HG03439 (cell line): ENCODE measurements around the gene SLC8B1.

Source experiments
- ATAC-seq: cut with Tn5 transposase; IDR thresholded peaks from one replicate; pipeline ENCODE4 v1.9.1; 2021; ENCODE audit warnings: mild to moderate bottlenecking, moderate library complexity; ENCODE audit not compliant: unreplicated experiment

Gene SLC8B1

DNA sequence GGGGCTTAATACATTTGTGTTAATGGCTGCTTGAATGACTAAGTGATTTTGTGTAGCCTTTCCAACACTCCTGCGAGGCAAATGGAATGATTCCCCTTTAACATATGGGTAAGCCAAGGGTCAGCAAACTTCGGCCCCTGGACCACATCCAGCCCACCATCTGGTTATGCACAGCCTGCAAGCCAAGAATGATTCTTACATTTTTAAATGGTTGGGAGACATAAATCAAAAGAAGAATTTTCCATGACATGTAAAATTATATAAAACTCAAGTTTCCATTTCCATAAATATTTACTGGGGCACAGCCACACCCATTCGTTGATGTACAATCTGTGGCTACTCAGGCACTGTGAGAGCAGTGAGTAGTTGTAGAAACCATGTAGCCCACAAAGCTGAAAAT is 9.0 kb downstream of the SLC8B1 start:
- ATAC-seq: no peak

DNA sequence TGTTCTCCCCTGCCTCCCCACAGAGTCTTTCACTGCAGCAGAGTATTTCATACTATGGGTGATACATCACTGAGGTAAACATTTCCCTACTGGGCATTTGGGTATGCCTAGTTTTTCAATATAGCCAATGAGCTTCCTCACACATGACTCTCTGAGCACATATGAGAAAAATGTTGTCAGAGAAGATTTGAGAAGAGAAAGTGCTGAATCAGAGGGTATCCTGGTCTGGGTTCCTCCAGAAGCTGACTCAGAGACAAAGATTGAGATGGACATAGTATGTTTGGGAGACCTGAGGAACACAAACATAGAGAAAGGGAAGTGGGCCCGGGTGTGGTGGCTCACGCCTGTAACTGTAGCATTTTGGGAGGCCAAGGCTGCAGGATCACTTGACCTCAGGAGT is 12.6 kb downstream of the SLC8B1 start:
- ATAC-seq: no peak

DNA sequence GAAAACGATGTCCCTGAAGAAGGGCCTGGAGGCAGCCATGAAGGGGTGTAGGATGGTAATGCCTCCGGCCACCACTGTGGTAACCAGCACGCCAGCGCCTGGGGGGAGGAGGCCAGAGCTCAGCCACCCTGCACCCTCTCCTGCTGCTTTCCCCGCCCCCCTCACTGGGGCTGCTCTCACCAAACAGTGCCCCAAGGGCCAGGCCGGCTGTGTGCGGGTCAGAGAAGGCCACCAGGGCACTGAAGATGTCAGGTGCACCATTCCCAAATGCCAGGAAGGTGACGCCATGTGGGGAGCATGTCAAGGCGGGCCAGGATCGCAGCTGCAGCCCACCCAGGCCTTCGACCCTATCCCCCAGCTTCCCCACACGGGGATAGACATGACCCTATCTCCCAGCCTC is 14.5 kb downstream of the SLC8B1 start:
- no peak for ATAC-seq

DNA sequence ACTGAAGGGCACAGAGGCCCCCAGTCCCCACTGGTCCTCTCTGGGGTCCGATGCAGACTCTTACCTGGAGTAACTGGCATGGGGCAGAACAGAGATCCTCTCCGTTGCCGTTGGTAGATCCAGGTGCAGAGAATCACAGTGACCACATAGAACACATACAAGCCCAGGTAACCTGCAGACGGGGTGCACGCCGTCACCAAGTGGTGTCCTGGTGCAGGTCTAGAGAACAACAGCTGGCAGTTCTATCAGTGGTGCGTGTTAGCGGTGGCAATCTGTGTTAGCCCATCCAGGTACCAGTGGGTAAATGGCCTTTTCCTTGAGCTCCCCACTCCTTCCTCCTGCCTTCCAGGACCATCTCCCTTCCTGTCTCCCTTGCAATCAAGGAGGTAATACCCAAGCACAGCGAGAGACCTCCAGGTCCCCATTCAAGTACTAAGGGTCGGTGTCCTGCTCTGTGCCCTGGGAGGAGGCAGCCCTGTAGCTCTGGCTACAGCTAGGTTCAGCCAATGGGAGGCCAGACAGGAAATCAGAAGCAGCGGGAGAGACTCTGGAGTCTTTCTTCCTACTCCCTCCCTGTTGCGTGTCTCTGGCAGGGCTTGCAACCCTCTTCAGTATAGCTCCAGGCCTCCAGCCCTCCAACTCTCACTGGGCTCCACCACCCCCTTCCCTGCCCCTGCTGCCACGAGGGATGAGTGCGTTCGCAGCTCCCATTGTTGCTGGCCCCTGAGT is 15.8 kb downstream of the SLC8B1 start:
- no peak for ATAC-seq

DNA sequence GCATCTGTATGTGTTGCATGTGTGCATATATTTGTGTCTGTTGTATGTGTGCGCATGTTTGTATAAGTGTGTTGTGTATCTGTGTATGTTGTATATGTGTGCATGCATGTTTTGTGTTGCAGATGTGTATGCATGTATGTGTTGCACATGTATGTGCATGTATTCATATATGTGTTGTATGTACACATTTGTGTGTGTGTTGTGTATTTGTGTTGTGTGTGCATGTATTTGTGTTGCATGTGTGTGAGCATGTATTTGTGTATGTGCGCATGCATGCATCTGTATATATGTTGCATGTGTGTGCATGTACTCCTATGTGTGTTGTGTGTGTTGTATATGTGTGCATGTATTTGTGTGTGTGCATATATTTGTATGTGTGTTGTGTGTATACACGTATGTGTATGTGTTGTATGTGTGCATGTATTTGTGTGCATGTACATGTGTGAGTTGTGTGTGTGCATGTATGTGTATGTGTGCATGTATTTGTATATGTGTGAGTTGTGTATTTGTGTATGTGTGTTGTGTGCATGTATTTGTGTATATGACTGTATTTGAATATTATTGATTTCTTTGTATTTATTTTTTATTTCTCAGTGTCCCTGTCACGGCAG is 16.8 kb downstream of the SLC8B1 start:
- ATAC-seq: no peak

DNA sequence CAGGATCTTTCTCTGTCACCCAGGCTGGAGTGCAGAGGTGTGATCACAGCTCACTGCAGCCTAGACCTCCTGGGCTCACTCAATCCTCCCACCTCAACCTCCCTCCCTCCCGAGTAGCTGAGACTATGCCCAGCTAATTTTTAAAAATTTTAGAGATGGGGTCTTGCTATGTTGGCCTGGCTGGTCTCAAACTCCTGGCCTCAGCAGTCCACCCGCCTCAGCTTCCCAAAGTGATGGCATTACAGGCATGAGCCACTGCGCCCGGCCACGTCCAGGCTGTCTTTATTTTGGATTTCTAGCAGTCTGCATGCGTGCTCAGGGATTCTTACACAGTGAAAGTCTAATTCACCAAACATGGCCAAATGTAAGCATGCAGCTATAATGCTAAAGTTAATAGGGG is 17.8 kb downstream of the SLC8B1 start:
- no peak for ATAC-seq

DNA sequence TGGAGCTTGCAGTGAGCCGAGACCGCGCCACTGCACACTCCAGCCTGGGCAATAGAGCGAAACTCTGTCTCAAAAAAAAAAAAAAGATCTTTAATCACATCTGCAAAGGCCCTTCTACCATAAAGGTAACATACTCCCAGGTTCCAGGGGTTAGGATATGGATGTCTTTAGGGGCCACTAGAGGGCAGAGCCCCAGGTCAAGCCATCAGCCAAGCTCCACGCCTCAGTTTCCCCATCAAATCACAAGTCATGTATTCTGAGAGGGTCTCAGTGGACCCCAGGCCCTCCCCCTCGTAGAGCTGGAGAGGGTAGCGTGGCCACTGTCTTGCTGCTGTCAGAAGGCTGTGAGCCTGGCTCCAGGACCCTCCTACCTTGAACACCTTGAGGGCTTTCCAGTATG is 18.8 kb downstream of the SLC8B1 start:
- no peak for ATAC-seq

DNA sequence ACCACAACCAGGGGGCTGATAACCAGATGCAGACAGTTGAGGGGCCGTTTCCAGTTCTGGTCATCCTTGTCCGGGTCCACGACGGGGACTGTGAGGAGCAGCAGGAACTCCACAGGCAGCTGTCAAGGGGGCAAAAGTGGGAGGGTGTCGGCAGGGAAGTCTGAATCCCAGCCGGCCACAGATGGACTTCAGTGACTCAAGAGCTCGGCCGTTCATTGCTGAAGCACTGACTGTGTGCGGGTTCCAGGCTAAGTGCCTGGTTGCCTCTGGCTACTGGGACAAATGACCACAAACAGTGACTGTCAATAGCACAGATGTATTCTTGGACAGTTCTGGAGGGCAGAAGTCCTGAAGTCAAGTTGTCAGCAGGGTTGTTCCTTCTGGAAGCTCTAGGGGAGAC is 19.6 kb downstream of the SLC8B1 start:
- no peak for ATAC-seq

DNA sequence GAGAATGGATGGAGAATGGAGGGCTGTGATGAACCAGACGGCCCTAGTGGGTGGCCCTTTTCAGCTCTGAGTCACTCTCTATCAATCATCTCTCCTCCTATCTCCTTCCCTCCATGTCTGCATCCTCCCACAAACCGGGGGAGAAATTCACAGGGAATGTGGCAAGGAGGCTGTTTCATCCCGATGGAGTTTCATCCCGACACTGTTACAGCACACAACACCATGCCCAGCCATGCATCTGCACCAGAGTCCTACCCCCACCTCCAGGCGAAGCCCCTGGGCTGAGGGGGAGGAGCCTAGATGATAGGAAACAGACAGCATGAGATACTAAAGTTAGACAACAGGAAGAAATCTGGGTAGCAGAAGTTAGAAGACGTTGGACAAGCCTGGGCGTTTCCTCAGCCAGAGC is 20.8 kb downstream of the SLC8B1 start:
- ATAC-seq: no peak

DNA sequence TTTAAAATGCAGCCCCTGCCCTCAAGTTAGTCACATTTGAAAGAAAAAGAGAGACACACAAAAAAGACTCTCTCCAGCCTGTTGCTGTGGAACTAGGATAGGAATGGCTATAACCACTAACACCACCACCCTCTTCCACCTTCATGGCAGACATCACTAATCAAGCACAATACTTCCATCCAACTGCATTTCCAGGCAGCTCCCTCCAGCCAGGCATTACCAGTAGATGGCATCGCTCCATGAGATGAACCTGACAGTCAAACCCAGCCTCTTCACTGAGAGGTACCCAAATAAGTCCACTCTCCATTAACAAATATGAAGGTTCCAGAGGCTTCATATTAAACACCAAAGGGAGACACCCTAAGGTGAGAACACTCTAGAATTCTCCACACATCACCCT is 24.4 kb downstream of the SLC8B1 start:
- ATAC-seq: no peak

DNA sequence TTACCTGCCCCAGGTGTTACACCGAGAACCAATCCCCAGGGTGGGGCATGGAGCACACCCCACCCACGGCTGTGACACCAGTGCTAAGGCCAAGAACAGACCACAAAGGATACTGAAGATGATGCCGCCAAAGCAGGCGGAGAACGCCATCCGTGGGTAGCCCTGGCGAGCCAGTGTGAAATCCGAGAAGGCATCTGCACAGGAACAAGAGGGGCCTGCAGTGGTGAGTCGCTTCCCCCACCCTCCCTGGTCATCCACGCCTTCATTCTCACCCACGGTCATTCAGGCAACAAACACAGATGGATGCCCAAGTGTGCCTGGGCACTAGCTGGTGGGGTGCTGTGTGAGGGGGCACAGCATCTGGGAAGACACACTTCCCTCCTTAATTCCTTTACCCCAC is 28.5 kb downstream of the SLC8B1 start:
- ATAC-seq: no peak

DNA sequence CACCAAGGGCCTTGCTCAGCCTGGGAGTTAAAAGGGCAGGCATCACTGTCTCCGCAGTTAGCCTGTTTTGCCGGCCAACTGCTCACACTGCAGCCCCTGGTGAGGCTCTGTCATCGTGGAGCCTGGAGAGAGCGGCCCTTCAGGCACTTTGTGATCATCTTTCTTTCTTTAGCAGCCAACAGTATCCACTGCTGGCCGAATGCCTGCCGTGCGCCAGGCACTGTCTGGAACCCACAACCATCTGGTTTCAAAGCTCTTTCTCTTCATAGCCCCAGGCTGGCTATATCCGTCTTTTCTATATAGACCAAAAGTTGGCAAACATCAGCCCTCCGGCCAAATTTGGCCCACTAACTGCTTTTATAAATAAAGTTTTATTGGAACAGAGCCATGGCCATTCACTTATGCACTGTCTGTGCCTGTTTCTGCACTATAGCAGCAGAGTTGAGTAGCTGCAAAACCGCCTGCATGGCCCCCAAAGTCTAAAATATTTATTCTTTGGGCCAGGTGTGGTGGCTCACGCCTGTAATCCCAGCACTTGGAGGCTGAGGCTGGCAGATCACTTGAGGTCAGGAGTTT is 29.5 kb downstream of the SLC8B1 start:
- ATAC-seq: no peak

DNA sequence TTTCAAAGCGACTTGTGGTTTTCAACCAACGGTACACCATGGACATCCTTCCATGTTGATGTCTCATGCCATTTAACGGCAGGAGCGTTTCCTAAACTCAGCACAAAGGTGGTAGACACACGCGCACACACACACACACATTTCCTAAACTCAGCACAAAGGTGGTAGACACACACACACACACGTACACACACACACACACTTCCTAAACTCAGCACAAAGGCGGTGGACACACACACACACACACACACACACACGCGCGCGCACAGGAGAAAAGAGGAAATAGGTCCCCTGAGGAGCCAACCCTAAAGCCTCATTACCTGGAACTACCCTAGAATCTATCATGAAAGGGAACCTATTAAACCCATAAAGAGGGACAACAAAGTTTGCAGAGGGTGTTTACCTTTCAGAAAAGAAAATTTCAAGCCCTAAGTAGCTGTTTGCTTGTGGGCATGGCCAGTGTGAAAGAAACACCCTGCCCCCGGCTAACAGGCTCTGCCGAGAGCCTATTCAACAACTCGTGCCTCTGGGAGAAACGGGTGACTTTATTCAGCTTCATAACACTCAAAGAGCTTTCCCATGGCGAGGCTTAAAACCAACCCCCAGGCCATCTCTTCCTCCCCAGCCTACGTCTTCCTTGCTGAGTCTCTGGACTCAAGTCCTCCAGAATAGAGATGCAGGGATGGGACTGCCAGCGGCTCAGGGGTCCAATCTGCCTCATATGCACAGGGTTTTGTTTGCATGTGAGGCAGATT is 31.8 kb downstream of the SLC8B1 start:
- no peak for ATAC-seq

DNA sequence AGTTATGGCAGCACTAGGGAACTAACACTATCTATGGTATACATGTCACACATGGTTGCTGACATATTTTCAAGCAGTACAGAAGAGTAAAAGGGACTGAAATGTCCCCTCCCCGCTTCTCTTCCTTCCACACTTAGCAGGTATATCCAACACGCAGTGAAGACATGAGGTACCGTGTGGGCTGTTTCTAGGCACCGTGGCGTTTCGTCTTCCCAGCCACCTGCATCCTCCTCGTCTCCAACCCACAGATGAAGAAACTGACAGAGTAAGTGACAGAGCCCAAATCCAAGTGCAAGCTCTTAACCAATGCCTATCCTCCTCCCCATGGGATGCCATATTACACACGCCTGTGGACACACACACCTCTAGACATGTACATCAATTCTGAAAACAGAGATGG is 32.4 kb downstream of the SLC8B1 start:
- ATAC-seq: no peak

DNA sequence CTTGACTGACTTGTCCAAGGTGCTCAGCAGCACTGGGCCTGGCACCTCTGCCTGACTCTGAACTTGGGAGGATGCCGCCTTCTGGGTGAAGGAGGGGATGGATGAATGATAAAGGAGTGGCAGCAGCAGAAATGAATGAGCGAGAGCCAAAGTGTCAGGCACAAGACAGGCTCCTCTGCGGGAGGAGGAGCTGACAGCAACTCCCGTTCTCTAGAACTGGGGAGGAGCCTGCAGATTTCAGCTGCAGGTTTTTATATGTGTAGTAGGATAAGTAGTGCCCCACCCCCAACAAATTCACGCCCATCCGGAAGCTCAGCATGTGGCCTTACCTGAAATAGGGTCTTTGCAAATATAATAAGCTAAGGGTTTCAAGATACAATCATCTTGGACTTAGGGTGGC is 33.1 kb downstream of the SLC8B1 start:
- no peak for ATAC-seq

DNA sequence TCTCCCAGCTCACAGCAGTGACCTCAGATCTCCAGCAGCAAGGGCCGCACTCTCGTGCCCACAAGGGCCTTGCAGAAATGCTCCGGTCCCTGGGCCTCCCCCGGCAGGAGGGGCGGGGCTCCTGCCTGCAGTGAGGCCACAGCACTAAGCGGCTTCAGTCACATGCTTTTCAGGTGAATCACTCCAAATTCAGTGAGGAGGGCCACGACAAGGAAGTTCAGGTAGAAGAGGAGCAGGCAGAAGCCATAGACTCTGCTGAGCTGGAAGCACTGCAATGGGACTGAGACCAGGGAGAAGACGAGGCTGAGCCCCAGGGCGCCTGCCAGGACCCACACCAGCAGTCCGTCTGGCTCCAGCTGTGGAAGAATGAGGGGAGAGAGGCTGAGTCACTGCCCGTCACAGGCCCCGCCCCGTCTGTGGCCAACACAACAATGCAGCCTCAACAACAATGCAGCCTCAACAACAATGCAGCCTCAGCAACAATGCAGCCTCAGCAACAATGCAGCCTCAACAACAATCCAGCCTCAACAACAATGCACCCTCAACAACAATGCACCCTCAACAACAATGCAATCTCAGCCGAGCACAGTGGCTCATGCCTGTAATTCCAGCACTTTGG is 35.2 kb downstream of the SLC8B1 start:
- ATAC-seq: no peak

DNA sequence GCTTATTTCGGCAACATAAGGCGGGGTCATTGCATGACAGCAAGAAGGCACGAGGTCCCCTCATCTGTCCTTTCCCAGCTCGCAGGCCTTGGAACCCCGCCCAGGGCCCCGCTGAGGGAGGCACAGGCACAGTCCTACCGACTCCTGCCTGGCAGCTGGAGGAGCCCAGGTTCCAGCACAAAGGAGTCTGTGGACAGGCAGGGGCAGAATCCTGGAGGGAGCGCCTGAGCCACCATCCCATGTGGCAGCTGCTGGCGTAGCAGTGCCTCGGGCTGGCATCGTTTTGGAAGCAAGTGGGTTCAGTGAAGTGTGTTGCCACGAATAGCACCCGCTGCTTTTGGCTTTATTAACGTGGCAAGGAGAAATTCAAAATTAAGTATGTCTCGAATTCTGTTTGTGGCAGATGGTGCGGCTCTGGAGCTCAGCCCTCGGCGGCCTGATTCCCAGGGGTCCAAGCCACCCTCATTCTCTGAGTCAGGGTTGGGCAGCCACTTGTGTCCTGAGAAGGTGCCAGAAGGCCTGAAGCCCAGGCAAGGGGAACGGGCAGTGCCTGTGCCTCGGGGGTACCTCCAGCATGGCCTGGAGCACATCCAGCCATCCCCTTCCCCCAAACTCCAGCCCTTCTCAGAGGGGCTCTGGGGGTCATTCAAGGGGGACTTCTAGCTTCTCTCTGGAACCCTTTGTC is 35.9 kb downstream of the SLC8B1 start:
- no peak for ATAC-seq

DNA sequence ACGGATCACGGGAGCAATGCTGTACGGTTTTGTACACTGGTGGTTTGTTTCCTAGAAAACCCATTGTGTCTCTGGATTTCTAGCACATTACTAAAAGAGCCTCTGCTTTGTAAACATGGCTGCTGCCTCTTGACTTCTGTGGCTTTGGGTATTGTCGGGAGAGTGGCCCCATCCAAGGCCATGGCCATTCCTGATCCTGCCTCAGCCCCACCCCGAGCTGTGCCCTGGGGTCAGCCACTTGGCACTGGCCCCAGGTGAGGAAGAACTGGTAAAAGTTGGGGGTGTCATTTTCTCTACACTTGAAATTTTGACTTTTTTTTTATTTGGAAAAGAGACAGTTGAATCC is 36.5 kb downstream of the SLC8B1 start:
- ATAC-seq: no peak

DNA sequence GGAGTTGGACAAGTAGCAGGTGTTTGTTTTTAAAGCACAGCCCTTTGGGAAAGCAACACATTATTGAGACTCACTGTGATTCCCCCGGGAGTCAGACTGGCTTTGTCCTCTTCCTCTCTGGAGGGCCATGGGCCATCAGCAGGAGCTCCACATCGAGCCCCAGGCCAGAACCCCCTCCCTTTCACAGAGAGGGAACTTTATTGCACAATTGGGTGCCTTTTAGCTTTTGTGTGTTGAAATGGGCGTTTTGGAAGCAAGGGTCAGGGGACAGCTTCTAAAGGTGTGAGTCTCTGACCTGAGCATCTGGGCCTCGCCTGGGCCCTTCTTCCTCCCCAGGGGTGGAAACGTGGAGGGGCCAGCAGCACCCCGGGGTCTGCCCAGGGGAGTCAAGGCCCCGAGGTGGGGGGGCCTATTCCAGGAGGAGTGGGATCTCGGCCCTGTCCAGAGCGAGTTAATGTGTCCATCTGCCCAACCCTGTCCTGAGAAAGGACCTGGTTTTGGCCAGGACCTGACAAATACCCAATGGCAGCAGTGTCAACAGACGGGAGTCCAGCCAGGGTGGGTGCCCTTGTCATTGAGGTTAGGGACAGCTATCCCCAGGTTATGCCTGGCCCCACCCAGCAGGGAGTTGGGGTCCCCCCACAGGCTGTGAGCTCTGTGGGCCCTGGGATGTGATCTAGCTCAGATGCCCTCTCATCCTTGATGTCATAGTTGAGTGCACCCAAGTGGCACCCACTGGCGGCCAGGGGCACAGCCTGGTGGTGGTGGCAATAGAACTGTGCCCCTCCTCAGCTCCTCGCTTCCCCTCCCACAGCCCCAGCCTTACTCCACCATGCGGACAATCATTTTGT is 37.1 kb downstream of the SLC8B1 start:
- no peak for ATAC-seq

DNA sequence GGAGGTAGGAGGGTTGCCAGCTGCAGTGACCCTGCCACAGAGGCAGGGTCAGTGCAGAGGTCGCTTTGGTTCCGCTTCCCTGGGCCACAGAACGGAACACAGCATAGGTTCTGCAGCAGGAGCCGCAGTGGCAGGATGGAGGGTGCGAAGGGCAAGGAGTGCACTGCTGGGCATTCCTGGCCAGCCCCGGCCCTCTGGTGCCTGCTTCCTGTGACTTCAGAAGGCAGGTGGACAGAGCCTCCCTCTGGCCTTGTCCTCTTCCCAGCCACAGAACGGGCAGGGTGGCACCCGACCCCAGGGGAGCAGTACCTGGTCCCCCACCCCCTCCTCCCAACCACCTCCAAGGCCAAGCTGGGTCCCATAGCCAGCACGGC is 37.7 kb downstream of the SLC8B1 start:
- no peak for ATAC-seq
